Mesenchymal stem cell (in vitro differentiated cells and primary cell): ENCODE results near the gene SLC24A3.

Experiments used
- DNase-seq: peaks from one replicate; pipeline ENCODE4 v3.0.0-alpha.2; 2013
- H2AFZ ChIP-seq: one replicate; pipeline ENCODE4 v1.6.1; 2013; ENCODE audit warnings: low read depth, mild to moderate bottlenecking, control low read depth, inconsistent platforms, low read length, moderate library complexity
- H2AK5ac ChIP-seq: 2 replicates; pipeline ENCODE4 v1.6.1; 2013; ENCODE audit warnings: low read length, moderate library complexity, mild to moderate bottlenecking, inconsistent platforms; ENCODE audit not compliant: severe bottlenecking
- H2BK120ac ChIP-seq: one replicate; pipeline ENCODE4 v1.6.1; 2013; ENCODE audit warnings: low read depth, mild to moderate bottlenecking, inconsistent platforms, low read length, moderate library complexity
- H2BK12ac ChIP-seq, 2 experiments: one replicate each; pipeline ENCODE4 v1.6.1; 2013; ENCODE audit warnings: inconsistent platforms in 2 of 2, low read length in 2 of 2, mild to moderate bottlenecking in 2 of 2, moderate library complexity in 2 of 2, control low read depth in 1 of 2
- H2BK15ac ChIP-seq: one replicate; pipeline ENCODE4 v1.6.1; 2013; ENCODE audit warnings: mild to moderate bottlenecking, low read depth, inconsistent platforms; ENCODE audit not compliant: poor library complexity, severe bottlenecking
- H2BK5ac ChIP-seq: 2 replicates; pipeline ENCODE4 v1.6.1; 2013; ENCODE audit warnings: low read depth, mild to moderate bottlenecking, low read length, control low read depth, inconsistent platforms; ENCODE audit not compliant: poor library complexity, severe bottlenecking
- H3K14ac ChIP-seq, 2 experiments: one replicate each; pipeline ENCODE4 v1.6.1; 2013; ENCODE audit warnings: inconsistent platforms in 2 of 2, low read length in 2 of 2, control low read depth in 1 of 2, mild to moderate bottlenecking in 1 of 2, moderate library complexity in 1 of 2
- H3K18ac ChIP-seq, 2 experiments: one replicate each; pipeline ENCODE4 v1.6.1; 2013; ENCODE audit warnings: inconsistent platforms in 2 of 2, low read length in 2 of 2, control low read depth in 1 of 2, low read depth in 1 of 2, mild to moderate bottlenecking in 1 of 2
- H3K23ac ChIP-seq, 2 experiments: one replicate each; pipeline ENCODE4 v1.6.1; 2013; ENCODE audit warnings: inconsistent platforms in 2 of 2, low read length in 2 of 2, mild to moderate bottlenecking in 2 of 2, moderate library complexity in 2 of 2, control low read depth in 1 of 2
- H3K27ac ChIP-seq: 2 replicates; pipeline ENCODE4 v1.5.1; 2013; ENCODE audit warnings: mild to moderate bottlenecking, moderate library complexity, low read length, control low read depth, inconsistent platforms; ENCODE audit not compliant: poor library complexity, severe bottlenecking
- H3K27me3 ChIP-seq, 2 experiments: 2 replicates each; pipeline versions ENCODE4 v1.6.1 to v1.7.0; 2013; ENCODE audit warnings: low read length in 2 of 2, mild to moderate bottlenecking in 2 of 2, moderate library complexity in 2 of 2, control low read depth in 1 of 2, inconsistent platforms in 1 of 2; ENCODE audit not compliant: control insufficient read depth in 1 of 2, insufficient read depth in 1 of 2
- H3K36me3 ChIP-seq, 2 experiments: 2 replicates each; pipeline versions ENCODE4 v1.6.1 to v1.7.0; 2013; ENCODE audit warnings: low read length in 2 of 2, control low read depth in 1 of 2, inconsistent platforms in 1 of 2, low read depth in 1 of 2, mild to moderate bottlenecking in 1 of 2; ENCODE audit not compliant: insufficient read depth in 2 of 2, control insufficient read depth in 1 of 2
- H3K4ac ChIP-seq, 2 experiments: one replicate each; pipeline ENCODE4 v1.6.1; 2013; ENCODE audit warnings: inconsistent platforms in 2 of 2, low read length in 2 of 2, mild to moderate bottlenecking in 2 of 2, moderate library complexity in 2 of 2, control low read depth in 1 of 2, low read depth in 1 of 2
- H3K4me1 ChIP-seq: 2 replicates; pipeline ENCODE4 v1.6.1; 2013; ENCODE audit warnings: low read depth, low read length, control low read depth; ENCODE audit not compliant: control insufficient read depth, insufficient read depth
- H3K4me2 ChIP-seq: 2 replicates; pipeline ENCODE4 v1.6.1; 2013; ENCODE audit warnings: low read length, mild to moderate bottlenecking, inconsistent platforms; ENCODE audit not compliant: poor library complexity, severe bottlenecking
- H3K4me3 ChIP-seq, 2 experiments: 2 replicates each; pipeline versions ENCODE4 v1.5.1 to v1.7.0; 2013; ENCODE audit warnings: low read length in 2 of 2, mild to moderate bottlenecking in 2 of 2, control low read depth in 1 of 2, low read depth in 1 of 2; ENCODE audit not compliant: insufficient read depth in 1 of 2
- H3K79me1 ChIP-seq: replicated peaks from 2 replicates; pipeline ENCODE4 v1.6.1; 2013; ENCODE audit warnings: mild to moderate bottlenecking, control low read depth, low read length, inconsistent platforms; ENCODE audit not compliant: poor library complexity, severe bottlenecking
- H3K9ac ChIP-seq: 2 replicates; pipeline ENCODE4 v1.7.0; 2013; ENCODE audit warnings: mild to moderate bottlenecking, low read length, moderate library complexity
- H3K9me3 ChIP-seq: 2 replicates; pipeline ENCODE4 v1.7.0; 2013; ENCODE audit warnings: mild to moderate bottlenecking, low read length; ENCODE audit not compliant: control insufficient read depth
- H4K8ac ChIP-seq: one replicate; pipeline ENCODE4 v1.6.1; 2013; ENCODE audit warnings: inconsistent platforms, mild to moderate bottlenecking, low read length, moderate library complexity
- H4K91ac ChIP-seq: one replicate; pipeline ENCODE4 v1.6.1; 2013; ENCODE audit warnings: mild to moderate bottlenecking, low read length, inconsistent platforms
- whole genome bisulfite sequencing: methylation state at CpG from one replicate; pipeline ENCODE4 v1.1.7; 2013; ENCODE audit warnings: mixed read lengths; 5-methylcytosine and 5-hydroxymethylcytosine counted together

The SLC24A3 gene

DNA sequence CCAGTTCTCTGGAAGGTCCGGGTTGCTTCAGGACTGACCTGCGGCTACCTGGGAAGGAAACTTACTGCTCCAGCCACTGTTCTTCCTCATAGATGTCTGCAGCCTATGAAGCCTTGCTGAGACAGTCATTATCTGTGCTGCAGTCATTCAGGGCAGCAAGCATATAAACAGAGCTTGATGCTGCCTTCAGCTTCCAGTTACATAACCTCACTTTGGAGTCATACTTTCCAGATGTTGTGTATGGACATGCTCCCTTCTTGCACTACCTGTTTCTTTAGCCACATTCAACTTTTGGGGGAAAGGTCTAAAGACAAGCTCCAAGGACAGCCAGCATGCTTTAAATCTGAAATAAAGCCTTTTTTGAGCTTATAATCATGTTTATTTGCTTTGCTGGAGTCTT is 98.1 kb downstream of the SLC24A3 start:
- Histone ChIP-seq H3K27me3 (peaks cover 0 to 4% of the 10 kb centered on the region in 2 experiments), H3K4me1 (no peaks in the 10 kb centered on the region), H3K4me3 (no peak overlapping the region), H3K18ac (no peak overlapping the region), H2BK15ac (no peak overlapping the region), H4K8ac (no peak overlapping the region), H2AFZ (no peak overlapping the region), H2AK5ac (no peak overlapping the region), H4K91ac (no peak overlapping the region), H2BK12ac (no peak overlapping the region), H3K36me3 (no peaks in the 10 kb centered on the region), H3K9me3 (no peaks in the 10 kb centered on the region), H3K4me2 (no peak overlapping the region), H3K79me1 (no peaks in the 10 kb centered on the region), H3K4ac (no peak overlapping the region), H2BK5ac (no peak overlapping the region), H3K9ac (no peak overlapping the region), H3K27ac (no peak overlapping the region), H3K14ac (no peak overlapping the region), H3K23ac (no peak overlapping the region), H2BK120ac (no peak overlapping the region)
- WGBS = 76% methylated on average over 2 of the region's 2 CpGs
- no peak for DNase-seq

DNA sequence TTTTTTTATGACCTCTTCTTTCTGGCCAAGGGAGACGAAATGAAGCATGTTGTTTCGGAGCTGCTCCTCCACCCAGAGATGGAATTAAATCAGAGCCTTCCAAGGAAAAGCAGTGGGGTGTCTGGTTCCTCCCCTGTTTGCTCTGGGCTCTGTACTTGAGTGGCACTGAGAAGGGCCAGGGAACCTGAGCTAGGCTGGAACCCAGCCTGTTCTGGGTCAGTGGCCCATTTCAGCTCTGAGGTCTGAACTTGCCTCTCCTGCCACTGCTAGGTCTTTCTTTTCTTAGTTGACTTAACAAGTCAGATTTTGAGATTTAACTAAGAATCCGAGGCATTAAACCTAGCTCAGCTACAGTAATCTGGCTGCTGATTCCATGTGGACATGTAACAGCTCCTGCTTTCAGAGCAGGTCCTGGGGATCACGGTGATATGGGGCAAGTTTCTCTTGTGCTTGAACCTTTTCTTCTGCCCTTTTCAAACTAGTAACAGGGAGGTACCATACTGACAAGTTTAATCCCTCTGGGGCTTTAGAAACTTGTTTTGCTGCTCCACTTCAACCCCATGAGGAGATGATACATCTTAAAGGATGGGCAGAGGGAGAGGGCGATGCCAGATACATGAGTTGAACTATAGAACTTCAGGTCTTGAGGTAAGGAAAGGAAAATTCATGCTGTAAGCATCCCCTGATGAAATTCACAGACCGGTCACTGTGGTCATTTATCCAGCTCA is 101.1 kb downstream of the SLC24A3 start:
- H3K27ac ChIP-seq = no peak overlapping the region
- WGBS = 76% methylated on average over 6 of the region's 6 CpGs
- no peak overlapping the region for H2AFZ ChIP-seq
- peaks cover 0 to 8% of the 10 kb centered on the region in 2 experiments for H3K27me3 ChIP-seq
- H2BK12ac ChIP-seq = no peak overlapping the region
- H3K9ac ChIP-seq = no peak overlapping the region
- no peak overlapping the region for H3K4ac ChIP-seq
- H3K4me1 ChIP-seq = no peaks in the 10 kb centered on the region
- no peak overlapping the region for H4K8ac ChIP-seq
- no peaks in the 10 kb centered on the region for H3K36me3 ChIP-seq
- no peak overlapping the region for H3K18ac ChIP-seq
- H3K4me3 ChIP-seq = no peak overlapping the region
- H3K4me2 ChIP-seq = no peak overlapping the region
- H2AK5ac ChIP-seq = no peak overlapping the region
- no peak overlapping the region for H2BK15ac ChIP-seq
- no peaks in the 10 kb centered on the region for H3K79me1 ChIP-seq
- no peak overlapping the region for H3K14ac ChIP-seq
- H4K91ac ChIP-seq = no peak overlapping the region
- no peak overlapping the region for H3K23ac ChIP-seq
- DNase-seq = no peak
- no peak overlapping the region for H2BK120ac ChIP-seq
- H3K9me3 ChIP-seq = no peaks in the 10 kb centered on the region
- no peak overlapping the region for H2BK5ac ChIP-seq

DNA sequence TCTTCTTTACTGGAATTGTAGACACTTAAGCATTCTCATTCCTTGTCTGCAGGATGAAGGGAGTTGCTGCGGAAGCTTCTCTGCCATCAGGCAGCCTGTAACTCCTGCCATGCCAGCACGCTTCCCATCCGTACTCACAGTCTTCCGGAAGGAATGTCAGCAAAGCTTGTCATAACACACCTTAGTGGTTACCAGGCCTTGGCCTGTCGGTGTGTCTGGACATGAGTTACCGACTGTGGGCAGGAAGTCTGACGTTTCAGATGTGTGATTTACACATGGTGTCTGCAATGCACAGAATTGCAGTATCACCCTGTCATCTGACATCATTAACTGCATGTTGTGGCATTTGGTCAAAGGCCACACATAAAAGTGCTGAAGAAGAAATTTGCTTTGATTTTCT is 102.2 kb downstream of the SLC24A3 start:
- no peak overlapping the region for H3K4me2 ChIP-seq
- H3K27ac ChIP-seq = no peak overlapping the region
- no peak overlapping the region for H3K23ac ChIP-seq
- no peak overlapping the region for H2AFZ ChIP-seq
- H2BK15ac ChIP-seq = no peak overlapping the region
- no peak overlapping the region for H3K14ac ChIP-seq
- H3K36me3 ChIP-seq = no peaks in the 10 kb centered on the region
- no peak overlapping the region for H3K18ac ChIP-seq
- H3K79me1 ChIP-seq = no peaks in the 10 kb centered on the region
- H3K9ac ChIP-seq = no peak overlapping the region
- no peak overlapping the region for H4K8ac ChIP-seq
- H2AK5ac ChIP-seq = no peak overlapping the region
- 70% methylated on average over 7 of the region's 7 CpGs for WGBS
- H3K27me3 ChIP-seq = peaks cover 0 to 11% of the 10 kb centered on the region in 2 experiments
- H2BK12ac ChIP-seq = no peak overlapping the region
- no peak overlapping the region for H3K4me3 ChIP-seq
- H2BK5ac ChIP-seq = no peak overlapping the region
- H3K9me3 ChIP-seq = no peaks in the 10 kb centered on the region
- H3K4me1 ChIP-seq = no peaks in the 10 kb centered on the region
- DNase-seq = no peak
- H4K91ac ChIP-seq = no peak overlapping the region
- no peak overlapping the region for H3K4ac ChIP-seq
- H2BK120ac ChIP-seq = no peak overlapping the region

DNA sequence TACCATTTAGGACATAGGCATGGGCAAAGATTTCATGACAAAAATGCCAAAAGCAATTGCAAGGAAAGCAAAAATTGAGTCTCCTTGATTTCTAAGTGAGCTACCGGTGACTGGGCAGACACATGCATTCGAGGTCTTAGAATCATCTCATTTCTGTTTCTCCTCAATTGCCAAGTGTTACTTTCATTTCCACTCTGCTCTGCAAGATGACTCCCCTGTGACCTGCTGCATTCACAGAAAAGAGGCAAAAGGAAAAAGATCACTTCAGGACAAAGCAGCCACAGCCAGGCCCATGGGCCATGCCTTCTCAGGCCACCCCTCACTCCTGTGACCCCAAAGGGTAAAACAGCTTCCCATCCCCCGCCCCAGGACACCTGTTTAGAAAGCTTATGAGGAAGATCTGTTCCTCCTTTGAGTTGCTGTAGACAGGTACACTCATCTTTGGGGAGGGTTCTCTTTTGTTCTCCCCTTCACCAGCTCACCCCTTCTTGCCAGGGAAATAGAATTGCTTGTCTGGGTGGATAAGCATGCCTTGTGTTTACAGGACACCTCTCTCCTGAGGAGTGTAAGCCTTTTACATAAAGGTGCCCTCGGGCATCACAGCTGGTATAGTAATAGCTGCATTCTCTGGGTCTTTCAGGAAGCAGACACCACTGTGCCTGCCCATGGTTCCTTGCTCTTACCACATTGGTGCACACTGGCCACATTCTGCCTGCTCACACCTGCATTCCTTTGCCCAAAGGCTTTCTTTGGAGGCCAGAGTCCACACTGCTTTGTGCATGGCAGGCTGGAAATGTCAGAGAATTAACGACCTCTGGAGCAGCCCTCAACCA is 105.0 kb downstream of the SLC24A3 start:
- Histone ChIP-seq H2BK15ac (no peak overlapping the region), H3K79me1 (no peaks in the 10 kb centered on the region), H3K4me1 (no peaks in the 10 kb centered on the region), H3K18ac (no peak overlapping the region), H3K9me3 (no peaks in the 10 kb centered on the region), H2BK120ac (no peak overlapping the region), H2AFZ (no peak overlapping the region), H2AK5ac (no peak overlapping the region), H3K4me2 (no peak overlapping the region), H3K4me3 (no peak overlapping the region), H2BK5ac (no peak overlapping the region), H3K27me3 (peaks cover 0 to 11% of the 10 kb centered on the region in 2 experiments), H3K4ac (no peak overlapping the region), H3K23ac (no peak overlapping the region), H2BK12ac (no peak overlapping the region), H3K9ac (no peak overlapping the region), H3K27ac (no peak overlapping the region), H4K91ac (no peak overlapping the region), H4K8ac (no peak overlapping the region), H3K36me3 (no peaks in the 10 kb centered on the region), H3K14ac (no peak overlapping the region)
- DNase-seq = no peak
- WGBS = 60% methylated on average over 5 of the region's 5 CpGs
